ENCODE measurements around the gene RPS15. TPM values are rescaled to one million over a fixed set of nuclear protein-coding genes. Genes with fewer than 3 reads are reported as not detected.
A peak's percentile ranks its signal among the peaks of the same experiment; 100 is the strongest.

The RPS15 gene
- total and polyA plus RNA-seq, 10 of the 15 experiments (the other 5 are each of a cell fraction or from before 2014, with no cell fraction given), result 559 to 3,158 (median 1,413) TPM

DNA sequence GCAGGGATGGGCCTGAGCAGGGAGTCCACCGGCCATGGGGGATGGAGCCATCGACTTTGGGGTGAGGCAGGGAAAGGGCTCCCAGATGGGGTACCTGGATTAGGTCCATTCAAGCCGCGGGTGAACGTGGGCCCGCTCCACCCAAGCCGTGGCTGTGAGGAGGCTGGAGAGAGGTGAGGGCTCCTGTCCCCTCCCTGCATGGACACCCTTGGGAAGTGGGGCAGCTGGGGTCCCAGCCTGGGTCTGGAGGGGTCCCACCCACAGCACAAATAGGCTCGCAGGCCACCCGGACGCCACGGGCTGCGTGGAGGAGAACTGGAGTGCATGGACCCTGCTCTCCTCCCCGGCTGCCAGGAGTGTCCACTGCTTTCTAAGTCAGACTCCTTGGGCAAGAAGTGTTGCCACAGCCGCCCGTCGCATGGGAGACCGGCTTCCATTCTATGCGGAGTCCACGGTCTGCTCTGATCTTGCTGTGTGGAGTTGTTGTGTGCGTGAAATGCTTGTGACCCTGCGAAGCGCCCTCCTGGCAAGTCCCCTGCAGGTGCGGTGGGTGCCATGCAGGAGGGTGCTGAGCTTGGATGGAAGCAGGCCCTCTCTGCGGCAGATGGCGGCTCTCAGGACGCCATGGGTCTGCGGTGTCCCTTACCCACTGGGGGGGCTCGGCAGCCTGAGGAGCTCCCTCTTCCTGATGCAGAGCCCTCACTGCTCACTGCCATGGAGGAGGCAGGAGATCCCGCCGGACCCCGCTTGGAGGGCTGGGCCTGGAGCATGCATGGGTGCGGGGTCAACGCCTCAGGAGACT, 28.8 kb upstream of the RPS15 start:
- peak overlapping the region; percentile 99 for H3K9ac ChIP-seq (ENCODE audit: control insufficient read depth, insufficient read depth, low read length)
- ChIA-PET SMC1A (ENCODE audit: uncharacterized antibody, unreplicated experiment) (no interaction called here), RAD21 (ENCODE audit: unreplicated experiment) (no interaction called here), CTCF (interaction anchor here (0.7 to 1.3 kb wide), 6 partner anchors 27 to 488 kb away, joined by 3 to 4 read pairs (median 3); no protein-coding TSS in a partner anchor), POLR2A (interaction anchor here (0.5 kb wide), 1 partner anchor 8 kb away, joined by 3 read pairs; no protein-coding TSS in a partner anchor)
- TF ChIP-seq NFYA (IDR thresholded peaks at IDR 0.05; ENCODE audit: borderline replicate concordance, low read depth, low read length) (no peak), POLR2A (IDR thresholded peaks at IDR 0.05; ENCODE audit: low read depth, low read length) (0 out of 2 replicates have a peak, but pooled peaks have one; percentile 46)
- H3K36me3 ChIP-seq (ENCODE audit: control insufficient read depth in 2 of 2, insufficient read depth in 2 of 2, low read length in 1 of 2), result peaks cover 5 to 20% of the 10 kb centered on the region in 2 experiments
- H4K20me1 ChIP-seq (ENCODE audit: control insufficient read depth, insufficient read depth), result peaks cover 26% of the 10 kb centered on the region
- no TSS peak for BruUV-seq (replicated peaks)
- H3K9me3 ChIP-seq (replicated peaks; ENCODE audit: control insufficient read depth, insufficient read depth, low read length), result no peaks in the 10 kb centered on the region
- H3K27ac ChIP-seq (ENCODE audit: control insufficient read depth, insufficient read depth), result peak overlapping the region; percentile 93
- H2AFZ ChIP-seq (ENCODE audit: control insufficient read depth, low read depth, low read length), result no peak overlapping the region
- no peaks in the 10 kb centered on the region for H3K27me3 ChIP-seq (replicated peaks in 1 of 2; ENCODE audit: control insufficient read depth in 2 of 2, insufficient read depth in 2 of 2, low read length in 1 of 2)
- ATAC-seq (no peak), DNase-seq (ENCODE audit: low read depth, low spot score) (no peak), FAIRE-seq (no peak)
- H3K4me2 ChIP-seq (ENCODE audit: control insufficient read depth, insufficient read depth), result peak overlapping the region; percentile 68
- 39% methylated on average over 32 of the region's 33 CpGs for WGBS (ENCODE audit: insufficient coverage, insufficient replicate concordance, low lambda C conversion rate, missing lambda C conversion rate)
- in situ Hi-C loops (cut with MboI) (no loop called here), intact Hi-C loops (cut with micrococcal nuclease; ENCODE audit: unreplicated experiment) (no loop called here)
- peak overlapping the region; percentile 81 for H3K4me3 ChIP-seq
- H3K4me1 ChIP-seq (ENCODE audit: control insufficient read depth, insufficient read depth, low read length), result peaks cover 40% of the 10 kb centered on the region
- H3K79me2 ChIP-seq (ENCODE audit: control insufficient read depth, insufficient read depth, low read length), result peaks cover 69% of the 10 kb centered on the region

GRCh38 chr19:1410136-1410786, 27.9 kb upstream of the RPS15 start:
- H4K20me1 ChIP-seq (ENCODE audit: control insufficient read depth, insufficient read depth), result peaks cover 26% of the 10 kb centered on the region
- peak overlapping the region; percentile 68 for H3K4me2 ChIP-seq (ENCODE audit: control insufficient read depth, insufficient read depth)
- intact Hi-C loops (cut with micrococcal nuclease; ENCODE audit: unreplicated experiment) (no loop called here), in situ Hi-C loops (cut with MboI) (no loop called here)
- peak overlapping the region; percentile 11; the same call in 1 of the 2 replicates for H3K27ac ChIP-seq (ENCODE audit: control insufficient read depth, insufficient read depth)
- WGBS (ENCODE audit: insufficient coverage, insufficient replicate concordance, low lambda C conversion rate, missing lambda C conversion rate), result 55% methylated on average over 23 of the region's 23 CpGs
- H3K4me3 ChIP-seq, result peak overlapping the region; percentile 81
- peaks cover 75% of the 10 kb centered on the region for H3K79me2 ChIP-seq (ENCODE audit: control insufficient read depth, insufficient read depth, low read length)
- DNase-seq (ENCODE audit: low read depth, low spot score) (no peak), ATAC-seq (no peak), FAIRE-seq (no peak)
- RAD21 ChIA-PET (ENCODE audit: unreplicated experiment), result no interaction called here
- H3K9me3 ChIP-seq (replicated peaks; ENCODE audit: control insufficient read depth, insufficient read depth, low read length), result no peaks in the 10 kb centered on the region
- CTCF ChIA-PET, result interaction anchor here (0.7 to 1.2 kb wide), 3 partner anchors 26 to 487 kb away, joined by 3 to 4 read pairs (median 3); no protein-coding TSS in a partner anchor
- SMC1A ChIA-PET (ENCODE audit: uncharacterized antibody, unreplicated experiment), result no interaction called here
- TF ChIP-seq NRF1 (conservative IDR thresholded peaks at IDR 0.05; ENCODE audit: low read depth, low read length) (no peak), E2F4 (IDR thresholded peaks at IDR 0.05; ENCODE audit: low read depth, low read length) (no peak), KLF5 (IDR thresholded peaks at IDR 0.05; ENCODE audit: partially characterized antibody) (no peak), NBN (IDR thresholded peaks at IDR 0.05) (no peak), MEF2B (IDR thresholded peaks at IDR 0.05; ENCODE audit: partially characterized antibody, poor library complexity, severe bottlenecking) (no peak), POLR2A (IDR thresholded peaks at IDR 0.05; ENCODE audit: low read depth, low read length) (peak; percentile 6; the same call in 1 of the 2 replicates), GATAD2B (conservative IDR thresholded peaks at IDR 0.05; ENCODE audit: low read depth) (no peak)
- TF ChIP-seq, protein P1, sequence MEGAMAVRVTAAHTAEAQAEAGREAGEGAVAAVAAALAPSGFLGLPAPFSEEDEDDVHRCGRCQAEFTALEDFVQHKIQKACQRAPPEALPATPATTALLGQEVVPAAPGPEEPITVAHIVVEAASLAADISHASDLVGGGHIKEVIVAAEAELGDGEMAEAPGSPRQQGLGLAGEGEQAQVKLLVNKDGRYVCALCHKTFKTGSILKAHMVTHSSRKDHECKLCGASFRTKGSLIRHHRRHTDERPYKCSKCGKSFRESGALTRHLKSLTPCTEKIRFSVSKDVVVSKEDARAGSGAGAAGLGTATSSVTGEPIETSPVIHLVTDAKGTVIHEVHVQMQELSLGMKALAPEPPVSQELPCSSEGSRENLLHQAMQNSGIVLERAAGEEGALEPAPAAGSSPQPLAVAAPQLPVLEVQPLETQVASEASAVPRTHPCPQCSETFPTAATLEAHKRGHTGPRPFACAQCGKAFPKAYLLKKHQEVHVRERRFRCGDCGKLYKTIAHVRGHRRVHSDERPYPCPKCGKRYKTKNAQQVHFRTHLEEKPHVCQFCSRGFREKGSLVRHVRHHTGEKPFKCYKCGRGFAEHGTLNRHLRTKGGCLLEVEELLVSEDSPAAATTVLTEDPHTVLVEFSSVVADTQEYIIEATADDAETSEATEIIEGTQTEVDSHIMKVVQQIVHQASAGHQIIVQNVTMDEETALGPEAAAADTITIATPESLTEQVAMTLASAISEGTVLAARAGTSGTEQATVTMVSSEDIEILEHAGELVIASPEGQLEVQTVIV (IDR thresholded peaks at IDR 0.05; ENCODE audit: borderline replicate concordance, partially characterized antibody), result no peak
- POLR2A ChIA-PET, result no interaction called here
- H3K27me3 ChIP-seq (replicated peaks in 1 of 2; ENCODE audit: control insufficient read depth in 2 of 2, insufficient read depth in 2 of 2, low read length in 1 of 2), result no peaks in the 10 kb centered on the region
- peaks cover 44% of the 10 kb centered on the region for H3K4me1 ChIP-seq (ENCODE audit: control insufficient read depth, insufficient read depth, low read length)
- peak overlapping the region; percentile 35; the same call in 1 of the 2 replicates for H3K9ac ChIP-seq (ENCODE audit: control insufficient read depth, insufficient read depth, low read length)
- BruUV-seq (replicated peaks), result no TSS peak
- H2AFZ ChIP-seq (ENCODE audit: control insufficient read depth, low read depth, low read length), result no peak overlapping the region
- peaks cover 5 to 20% of the 10 kb centered on the region in 2 experiments for H3K36me3 ChIP-seq (ENCODE audit: control insufficient read depth in 2 of 2, insufficient read depth in 2 of 2, low read length in 1 of 2)
